Stimulated activated CD8-positive, alpha-beta memory T cell treated with anti-CD3 and anti-CD28 coated beads, Interleukin-15, amount 100 ng/mL, for 48 hours (primary cell): ENCODE measurements around the gene LRRC38.
"Not testable (repeated sequence)": the region's sequence is repeated elsewhere in the genome, so short reads cannot be mapped to it uniquely, and the experiment has no call there.

Experiments
- DNase-seq, 2 donors: peaks; one replicate each; pipeline ENCODE4 v3.0.0-alpha.2; 2020; ENCODE audit warnings: low read depth in 2 of 2

LRRC38 gene, protein sequence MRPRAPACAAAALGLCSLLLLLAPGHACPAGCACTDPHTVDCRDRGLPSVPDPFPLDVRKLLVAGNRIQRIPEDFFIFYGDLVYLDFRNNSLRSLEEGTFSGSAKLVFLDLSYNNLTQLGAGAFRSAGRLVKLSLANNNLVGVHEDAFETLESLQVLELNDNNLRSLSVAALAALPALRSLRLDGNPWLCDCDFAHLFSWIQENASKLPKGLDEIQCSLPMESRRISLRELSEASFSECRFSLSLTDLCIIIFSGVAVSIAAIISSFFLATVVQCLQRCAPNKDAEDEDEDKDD

DNA sequence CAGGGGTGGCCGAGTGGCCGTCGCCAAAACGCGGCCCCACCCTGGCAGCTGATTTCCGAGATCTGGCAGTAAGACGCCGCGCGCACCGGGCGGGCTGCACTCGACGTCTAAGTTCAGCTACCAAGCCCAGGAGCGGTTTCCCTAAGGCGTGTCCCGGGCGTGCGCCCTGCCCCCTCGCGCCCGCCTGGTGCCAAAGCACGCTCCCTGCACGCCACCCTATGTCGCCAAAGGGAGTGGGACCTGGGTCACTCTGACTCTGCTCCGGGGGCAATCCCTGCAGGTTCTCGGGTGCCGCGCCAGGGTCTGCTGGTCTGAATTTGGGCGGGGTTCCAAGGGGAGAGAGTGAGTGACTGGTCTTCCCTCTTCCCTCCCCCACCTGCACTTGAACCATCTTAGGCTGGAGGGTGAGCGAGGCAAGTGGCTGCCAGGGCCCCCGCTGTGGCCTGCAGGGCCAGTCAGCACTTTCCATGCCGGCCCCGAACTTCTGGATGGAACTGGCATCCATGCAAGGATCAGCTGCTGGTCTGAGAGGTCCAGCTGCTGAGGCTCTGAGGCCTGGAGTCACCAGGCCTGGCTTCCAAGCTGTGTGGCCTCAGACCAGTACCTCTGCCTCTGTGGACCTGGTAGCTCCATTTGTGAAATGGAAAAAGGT, at the start of gene LRRC38:
Gene LRRC38, minus strand, starts transcription at position 109 of the 652 bp plus-strand sequence. CDS start 410 bp downstream, outside the sequence.
- no peak for DNase-seq

- not testable (repeated sequence) for DNase-seq
Observed at GRCh38 chr1:13562981-13563380, 49.2 kb upstream of the LRRC38 start.

GRCh38 chr1:13560541-13560940, 46.7 kb upstream of the LRRC38 start:
- no peak for DNase-seq

DNA sequence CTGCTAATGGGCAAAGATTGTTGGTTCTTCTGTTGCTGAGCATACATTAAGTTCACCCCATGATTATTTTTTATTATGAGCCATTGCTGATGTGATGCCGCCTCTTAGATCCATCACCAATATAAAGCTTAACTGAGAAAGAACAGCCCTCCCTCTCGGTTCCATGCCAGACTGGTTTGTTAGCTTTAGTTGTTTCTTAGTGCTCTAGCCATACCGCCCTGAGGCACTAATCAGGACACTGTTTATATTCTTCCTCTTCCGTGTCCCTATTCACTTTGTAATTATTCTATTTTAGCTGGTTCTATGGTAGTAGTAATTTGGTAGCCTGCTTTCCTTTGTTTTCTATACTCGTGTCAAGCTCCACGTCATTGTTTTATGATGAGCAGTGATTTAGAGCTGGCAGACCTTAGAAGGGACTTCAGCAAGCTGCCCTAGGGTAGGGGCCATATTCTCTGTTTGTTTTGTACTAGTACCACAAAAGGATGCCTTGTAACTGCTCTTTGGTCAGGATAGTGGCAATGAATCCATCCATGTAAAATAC, 42.5 kb upstream of the LRRC38 start:
- no peak for DNase-seq

DNA sequence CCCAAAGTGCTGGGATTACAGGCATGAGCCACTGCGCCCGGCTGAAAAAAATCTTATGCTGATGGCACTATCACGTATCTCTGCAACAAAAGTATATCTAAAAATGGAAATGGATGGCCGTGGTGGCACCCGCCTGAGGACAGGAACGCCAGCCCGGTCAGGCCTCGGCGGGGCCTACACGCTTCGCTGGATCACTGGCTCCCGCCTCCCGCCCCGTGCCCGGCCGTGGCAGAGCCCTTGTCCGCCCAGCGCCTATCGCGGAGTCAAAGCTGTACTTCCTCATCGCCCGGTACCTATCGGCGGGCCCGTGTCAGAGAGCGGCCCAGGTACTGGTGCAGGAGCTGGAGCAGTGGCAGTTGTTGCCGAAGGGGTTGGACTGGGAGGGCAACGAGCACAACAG, 41.0 kb upstream of the LRRC38 start:
- no peak for DNase-seq

DNA sequence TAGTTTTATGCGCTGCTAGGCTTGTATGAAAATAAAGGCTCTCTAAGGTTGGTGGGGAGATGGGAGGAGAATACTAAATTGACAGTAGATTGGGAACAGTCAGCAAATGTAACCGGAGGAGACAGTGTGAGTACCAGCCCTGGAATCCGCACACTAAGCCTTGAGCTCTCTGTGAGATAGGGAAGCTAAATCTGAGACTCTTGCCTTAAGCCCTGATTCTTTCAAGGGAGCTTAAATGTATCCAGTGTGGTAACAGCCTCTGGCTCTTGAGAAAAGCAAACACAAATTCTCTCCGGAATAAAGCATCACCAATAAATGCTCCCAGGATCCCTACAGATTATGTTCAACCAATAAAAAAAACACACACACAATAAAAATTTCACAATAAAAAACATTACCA, 36.9 kb upstream of the LRRC38 start:
- DNase-seq: no peak

DNA sequence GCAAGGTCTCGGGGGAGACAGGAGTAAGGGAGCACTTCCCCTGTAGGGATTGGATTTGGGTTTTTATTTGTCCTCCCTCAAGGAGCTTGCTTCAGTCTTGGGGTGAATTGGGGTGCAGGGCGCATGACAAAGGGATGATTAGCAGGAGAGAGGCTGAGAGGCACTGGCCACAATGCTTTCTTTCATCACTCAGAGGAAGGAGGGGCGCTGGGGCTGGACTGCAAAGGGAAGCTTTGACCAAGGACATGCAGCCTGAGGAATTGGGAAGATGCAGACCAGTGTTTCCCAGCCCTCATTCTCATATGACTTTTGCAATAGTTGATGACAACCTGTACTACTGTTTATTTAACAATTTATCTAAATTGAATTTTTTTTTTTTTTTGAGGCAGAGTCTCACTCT, 35.7 kb upstream of the LRRC38 start:
- DNase-seq: no peak

DNA sequence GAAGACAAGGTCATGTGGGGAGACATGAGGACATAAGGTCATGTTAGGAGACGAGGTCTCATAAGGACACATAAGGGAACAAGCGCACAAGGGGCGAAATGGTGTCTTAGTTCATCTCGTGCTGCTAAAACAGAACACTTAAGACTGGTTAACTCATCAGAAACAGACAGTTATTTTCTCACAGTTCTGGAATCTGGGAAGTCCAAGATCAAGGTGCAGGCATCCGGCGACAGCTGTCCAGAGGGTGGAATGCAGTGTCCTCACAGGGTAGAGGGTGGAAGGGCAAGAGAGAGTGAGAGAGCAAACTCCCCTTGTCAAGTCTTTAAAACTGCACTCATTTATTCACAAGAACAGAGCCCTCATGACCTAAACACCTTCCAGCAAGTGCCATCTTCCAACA, 35.2 kb upstream of the LRRC38 start:
- no peak for DNase-seq

- DNase-seq: no peak
Observed at GRCh38 chr1:13548281-13548680, 34.5 kb upstream of the LRRC38 start.

GRCh38 chr1:13546791-13547190, 33.0 kb upstream of the LRRC38 start:
- DNase-seq: no peak

GRCh38 chr1:13544221-13544556, 30.4 kb upstream of the LRRC38 start:
- DNase-seq: no peak

DNA sequence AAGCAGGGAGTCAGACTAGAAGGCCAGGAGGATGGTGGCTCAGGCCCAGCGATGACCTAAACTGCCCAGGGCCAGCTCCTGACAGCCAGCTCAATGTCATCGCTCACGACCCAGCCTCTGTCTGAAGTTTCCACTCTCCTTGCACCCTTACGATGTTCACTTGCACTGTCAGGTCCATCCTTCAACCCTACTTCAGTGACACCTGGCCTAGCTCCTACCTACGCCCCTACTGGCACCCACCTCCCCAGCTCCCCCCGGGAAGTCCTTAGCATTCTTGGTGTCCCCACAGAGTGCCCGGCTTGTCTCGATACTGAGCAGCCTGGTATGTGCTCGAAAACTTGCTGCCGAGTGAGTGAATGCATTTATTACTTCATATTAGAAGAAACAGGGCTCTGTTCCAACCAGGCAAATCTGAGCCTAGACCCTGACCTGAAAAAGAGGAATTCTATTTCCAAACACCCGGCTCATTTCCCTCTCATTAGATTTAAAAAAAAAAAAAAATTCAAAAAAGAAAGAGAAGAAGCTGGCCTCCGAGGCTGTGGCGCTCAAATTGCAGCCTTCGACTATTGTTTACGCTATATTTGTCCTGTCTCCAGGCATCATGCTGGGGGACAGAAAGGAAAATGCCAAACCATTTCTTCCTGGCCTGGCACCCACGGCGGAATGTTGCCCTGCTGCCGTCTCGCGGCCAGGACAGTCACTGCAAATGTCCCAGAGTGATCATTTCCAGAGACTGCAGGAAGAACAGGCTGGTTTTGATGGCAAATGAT, 29.8 kb upstream of the LRRC38 start:
- DNase-seq: no peak

DNA sequence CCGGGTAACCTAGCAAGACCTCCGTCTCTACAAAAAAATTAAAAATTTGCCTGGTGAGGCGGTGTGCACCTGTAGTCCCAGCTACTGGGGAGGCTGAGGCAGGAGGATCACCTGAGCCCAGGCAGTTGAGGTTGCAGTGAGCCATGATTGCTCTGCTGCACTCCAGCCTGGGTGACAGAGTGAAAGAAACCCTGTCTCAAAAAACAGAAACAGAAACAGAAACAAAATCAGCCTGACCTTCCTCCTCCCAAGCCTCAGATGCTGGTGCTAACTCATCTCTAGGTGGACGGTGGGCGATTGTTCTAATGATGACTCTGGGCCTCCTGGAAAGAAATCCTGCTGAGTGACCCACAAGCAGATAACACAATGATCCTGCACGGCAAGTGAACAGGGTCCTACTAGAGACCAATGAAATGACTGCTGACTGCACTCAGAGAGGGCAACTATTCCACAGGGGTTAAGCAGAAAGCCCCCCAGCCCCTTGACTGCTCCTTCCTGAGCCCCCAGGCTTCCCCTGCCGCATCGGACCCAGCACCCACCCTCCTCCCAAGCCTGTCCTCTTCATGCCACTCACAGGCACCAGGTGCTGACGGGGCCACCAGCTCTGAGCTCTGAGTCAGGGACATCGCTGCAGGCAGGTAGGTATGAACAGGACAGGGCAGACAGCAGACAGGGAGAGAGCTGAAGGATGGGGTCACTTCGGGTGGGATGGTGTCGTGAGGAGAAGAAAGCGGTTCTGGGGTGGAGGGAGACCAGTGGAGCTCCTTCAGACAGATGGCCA, 27.8 kb upstream of the LRRC38 start:
- no peak for DNase-seq

- DNase-seq: no peak
Observed at GRCh38 chr1:13540866-13541265, 27.1 kb upstream of the LRRC38 start.

GRCh38 chr1:13539683-13540082, 25.9 kb upstream of the LRRC38 start:
- no peak for DNase-seq

DNA sequence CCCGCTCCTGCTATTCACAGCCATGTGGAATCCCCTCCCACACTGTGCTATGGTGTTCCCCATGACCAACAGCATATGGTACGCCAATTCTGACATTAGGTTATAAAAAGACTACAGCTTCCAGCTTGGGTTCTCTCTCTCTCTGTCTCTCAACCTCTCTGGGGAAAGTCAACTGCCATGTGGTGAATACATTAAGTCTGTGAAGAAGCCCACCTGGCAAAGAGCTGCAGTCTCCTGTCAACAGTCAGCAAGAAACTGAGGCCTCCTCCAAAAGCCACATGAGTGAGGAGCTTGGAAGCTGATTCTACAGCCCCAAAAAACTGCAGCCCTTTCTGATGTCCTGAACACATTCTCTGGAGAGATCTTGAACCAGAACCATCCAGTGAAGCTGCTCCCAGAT, 25.0 kb upstream of the LRRC38 start:
- DNase-seq: no peak

- DNase-seq: no peak
Observed at GRCh38 chr1:13536571-13536970, 22.8 kb upstream of the LRRC38 start.

- no peak for DNase-seq
Observed at GRCh38 chr1:13535227-13535626, 21.4 kb upstream of the LRRC38 start.

DNA sequence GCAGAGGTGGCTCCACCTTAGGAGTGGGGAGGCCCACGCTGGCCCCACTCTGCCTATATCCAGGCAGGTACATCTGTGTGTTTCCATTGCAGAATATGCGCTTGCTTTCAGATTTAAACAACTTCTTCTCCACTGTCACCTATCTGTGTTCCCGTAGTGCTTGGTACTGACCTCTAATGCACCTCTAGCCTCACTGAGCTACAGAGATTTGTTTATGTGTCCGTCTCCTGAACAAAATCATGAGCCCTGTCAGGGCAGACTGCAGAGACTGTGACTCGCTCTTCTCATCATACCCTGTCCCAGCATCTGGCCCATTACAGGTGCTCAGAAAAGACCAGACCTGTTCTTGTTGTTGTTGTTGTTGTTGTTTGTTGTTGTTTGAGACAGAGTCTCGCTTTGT, 14.5 kb upstream of the LRRC38 start:
- DNase-seq: no peak

- DNase-seq: no peak
Observed at GRCh38 chr1:13523780-13524477, 10.1 kb upstream of the LRRC38 start.

DNA sequence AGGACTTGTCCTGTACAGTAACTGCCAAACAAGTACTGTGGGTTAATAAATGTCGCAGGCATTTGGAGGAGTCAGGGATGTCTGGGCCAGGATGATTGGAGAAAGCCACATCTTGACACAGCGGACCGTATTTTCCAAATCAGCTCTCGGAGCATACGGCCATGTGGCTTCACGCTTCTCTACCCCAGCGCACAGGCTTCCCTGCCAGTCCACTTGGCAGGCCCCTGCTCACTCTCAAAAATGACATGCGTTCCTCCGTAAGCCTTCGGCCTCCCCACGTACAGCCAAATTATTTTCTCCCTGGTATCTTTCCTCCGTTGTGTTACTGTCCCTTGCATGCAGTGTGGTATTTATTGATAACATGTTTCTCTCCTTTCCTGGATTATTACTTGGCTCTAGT, 7.2 kb upstream of the LRRC38 start:
- DNase-seq: no peak
